GM12892 (cell line): ENCODE results near the gene ZNF227. TPM values are rescaled to one million over a fixed set of nuclear protein-coding genes. Genes with fewer than 3 reads are reported as not detected.
"Not testable (repeated sequence)": the region's sequence is repeated elsewhere in the genome, so short reads cannot be mapped to it uniquely, and the experiment has no call there.

Experiments used
- DNase-seq: peaks from one replicate; pipeline ENCODE4 v3.0.0; 2011; ENCODE audit not compliant: insufficient read length
- FAIRE-seq: peaks from 2 replicates; lab custom pipeline; 2011; peaks lifted over from hg19 to GRCh38; lab: Jason Lieb, UNC
- POLR2A ChIP-seq: IDR thresholded peaks from 2 replicates; pipeline ENCODE4 v1.6.1; 2011; ENCODE audit warnings: low read depth, low read length, control low read depth
- POLR2AphosphoS5 ChIP-seq: IDR thresholded peaks from 2 replicates; pipeline ENCODE4 v1.6.1; 2011; ENCODE audit warnings: low read depth, low read length, control low read depth
- TAF1 ChIP-seq: IDR thresholded peaks from 2 replicates; pipeline ENCODE4 v1.6.1; 2011; ENCODE audit warnings: low read depth, mild to moderate bottlenecking, control low read depth, low read length, borderline replicate concordance
- polyA plus RNA-seq: library from polyadenylated mRNA; unstranded; fragments of >200 nt; gene quantifications from one replicate; pipeline ENCODE4 v1.2.1, GENCODE V29; 2012; ENCODE audit warnings: missing spikeins, inconsistent platforms; ENCODE audit not compliant: missing spikeins

Gene ZNF227
- 12.2 TPM for polyA plus RNA-seq

GRCh38 chr19:44212250-44212865 lies at the start of gene ZNF227:
ZNF227 (plus strand) TSS chr19:44212532; CDS start chr19:44217793, 5,261 bp downstream.
- TF ChIP-seq TAF1 (peak; percentile 70; the same call in 1 of the 2 replicates), POLR2AphosphoS5 (peak; percentile 75; the same call in 1 of the 2 replicates), POLR2A (peak; percentile 78)
- DNase-seq = peak; percentile 51
- FAIRE-seq = peak; percentile 94

- TF ChIP-seq TAF1 (no peak), POLR2AphosphoS5 (no peak), POLR2A (no peak)
- no peak for FAIRE-seq
- no peak for DNase-seq
Observed at GRCh38 chr19:44163789-44164188, 48.5 kb upstream of the ZNF227 start.

- FAIRE-seq = no peak
- TF ChIP-seq POLR2AphosphoS5 (no peak), POLR2A (no peak), TAF1 (no peak)
- DNase-seq = no peak
Observed at GRCh38 chr19:44164327-44164672, 48.0 kb upstream of the ZNF227 start.

GRCh38 chr19:44164673-44165512 lies 47.4 kb upstream of the ZNF227 start, which contains the start of gene ZNF226:
ZNF226 (plus strand) TSS chr19:44165100; CDS start chr19:44170081, 4,981 bp downstream.
- DNase-seq = peak; percentile 52
- TF ChIP-seq POLR2A (peak; percentile 81), TAF1 (no peak; the same call in 1 of the 2 replicates), POLR2AphosphoS5 (peak; percentile 84)
- FAIRE-seq = peak; percentile 99

- FAIRE-seq, DNase-seq: not testable (repeated sequence)
Observed at GRCh38 chr19:44170660-44171059, 41.7 kb upstream of the ZNF227 start.

- TF ChIP-seq POLR2AphosphoS5 (no peak), POLR2A (no peak), TAF1 (no peak)
- DNase-seq = no peak
- no peak for FAIRE-seq
Observed at GRCh38 chr19:44176590-44176989, 35.7 kb upstream of the ZNF227 start.

- FAIRE-seq = no peak
- DNase-seq = no peak
- no peak for TF ChIP-seq TAF1
- TF ChIP-seq POLR2A = no peak
- no peak for TF ChIP-seq POLR2AphosphoS5
Observed at GRCh38 chr19:44180968-44181367, 31.4 kb upstream of the ZNF227 start.

GRCh38 chr19:44182145-44182544 lies 30.2 kb upstream of the ZNF227 start:
- FAIRE-seq (no peak), DNase-seq (no peak)
- no peak for TF ChIP-seq POLR2A
- TF ChIP-seq POLR2AphosphoS5 = no peak
- TF ChIP-seq TAF1 = no peak

- TF ChIP-seq TAF1 (no peak), POLR2A (no peak), POLR2AphosphoS5 (no peak)
- no peak for DNase-seq
- no peak for FAIRE-seq
Observed at GRCh38 chr19:44190020-44190419, 22.3 kb upstream of the ZNF227 start.

- no peak for FAIRE-seq
- DNase-seq = no peak
- TF ChIP-seq TAF1 (no peak), POLR2A (no peak), POLR2AphosphoS5 (no peak)
Observed at GRCh38 chr19:44192127-44192526, 20.2 kb upstream of the ZNF227 start.

GRCh38 chr19:44196772-44197171 lies 15.6 kb upstream of the ZNF227 start:
- TF ChIP-seq POLR2AphosphoS5 (no peak), TAF1 (no peak), POLR2A (no peak)
- no peak for FAIRE-seq
- no peak for DNase-seq
